ENCODE results near the gene MLLT11.

MLLT11 gene

GRCh38 chr1:151013518-151013917 is 46.7 kb upstream of the MLLT11 start:
- Histone ChIP-seq H3K9me3 (ENCODE audit: insufficient read depth, low read length) (no peaks in the 10 kb centered on the region), H4K20me1 (ENCODE audit: low read depth, low read length) (no peaks in the 10 kb centered on the region), H3K36me3 (ENCODE audit: low read length) (no peaks in the 10 kb centered on the region), H3K4me3 (ENCODE audit: insufficient read depth, low read length, poor library complexity, severe bottlenecking) (no peak overlapping the region), H3K4me2 (ENCODE audit: low read depth, low read length, poor library complexity, severe bottlenecking) (no peak overlapping the region), H3K9me2 (replicated peaks; ENCODE audit: insufficient read depth, low read length) (no peaks in the 10 kb centered on the region), H3K9ac (ENCODE audit: low read length) (no peak overlapping the region), H3K27me3 (ENCODE audit: low read length) (no peaks in the 10 kb centered on the region), H2AFZ (ENCODE audit: low read depth, low read length, severe bottlenecking) (no peak overlapping the region), H3F3A (ENCODE audit: insufficient read depth) (no peaks in the 10 kb centered on the region), H3K27ac (ENCODE audit: low read depth, low read length) (no peak overlapping the region), H3K79me2 (ENCODE audit: insufficient read depth, low read length) (peaks cover 12% of the 10 kb centered on the region; the same call in 1 of the 2 replicates)
- TF ChIP-seq EZH2phosphoT487 (conservative IDR thresholded peaks at IDR 0.05; ENCODE audit: low read length) (no peak), CTCF (IDR thresholded peaks at IDR 0.05; ENCODE audit: insufficient read depth, low read length, poor library complexity, severe bottlenecking) (no peak)

- no peaks in the 10 kb centered on the region for H3K27me3 ChIP-seq (ENCODE audit: low read length)
- no peaks in the 10 kb centered on the region; the same call in 1 of the 2 replicates for H3K36me3 ChIP-seq (ENCODE audit: low read length)
- TF ChIP-seq EZH2phosphoT487 (conservative IDR thresholded peaks at IDR 0.05; ENCODE audit: low read length) (no peak), CTCF (IDR thresholded peaks at IDR 0.05; ENCODE audit: insufficient read depth, low read length, poor library complexity, severe bottlenecking) (peak; percentile 84)
- H2AFZ ChIP-seq (ENCODE audit: low read depth, low read length, severe bottlenecking), result no peak overlapping the region
- H3F3A ChIP-seq (ENCODE audit: insufficient read depth), result no peaks in the 10 kb centered on the region
- no peaks in the 10 kb centered on the region for H4K20me1 ChIP-seq (ENCODE audit: low read depth, low read length)
- H3K27ac ChIP-seq (ENCODE audit: low read depth, low read length), result no peak overlapping the region
- H3K9ac ChIP-seq (ENCODE audit: low read length), result no peak overlapping the region
- no peak overlapping the region for H3K4me3 ChIP-seq (ENCODE audit: insufficient read depth, low read length, poor library complexity, severe bottlenecking)
- no peaks in the 10 kb centered on the region for H3K79me2 ChIP-seq (ENCODE audit: insufficient read depth, low read length)
- H3K4me2 ChIP-seq (ENCODE audit: low read depth, low read length, poor library complexity, severe bottlenecking), result no peak overlapping the region
- no peaks in the 10 kb centered on the region for H3K9me3 ChIP-seq (ENCODE audit: insufficient read depth, low read length)
- no peaks in the 10 kb centered on the region for H3K9me2 ChIP-seq (replicated peaks; ENCODE audit: insufficient read depth, low read length)
Observed at GRCh38 chr1:151024540-151025146, 35.6 kb upstream of the MLLT11 start.

DNA sequence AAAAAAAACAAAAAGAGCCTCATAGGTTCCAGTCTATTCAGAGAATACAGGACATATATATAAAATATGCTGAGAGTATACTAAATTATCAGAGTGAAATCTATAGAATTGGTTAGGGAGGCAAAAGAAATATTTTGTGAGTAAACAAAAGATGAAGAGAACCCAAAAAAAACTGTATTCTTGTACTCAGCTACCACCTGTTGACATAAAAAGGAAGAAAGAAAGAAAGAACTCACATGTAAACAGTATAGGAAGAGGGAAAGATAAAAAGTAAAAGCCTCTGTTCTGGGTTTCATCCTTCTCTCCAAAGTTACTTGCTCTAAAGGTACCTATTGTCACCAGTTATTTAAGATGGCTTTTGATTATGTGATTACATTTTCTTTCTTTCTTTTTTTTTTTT is 33.7 kb upstream of the MLLT11 start:
- no peaks in the 10 kb centered on the region; the same call in 1 of the 2 replicates for H3K36me3 ChIP-seq (ENCODE audit: low read length)
- H3K79me2 ChIP-seq (ENCODE audit: insufficient read depth, low read length), result no peaks in the 10 kb centered on the region
- TF ChIP-seq CTCF (IDR thresholded peaks at IDR 0.05; ENCODE audit: insufficient read depth, low read length, poor library complexity, severe bottlenecking) (no peak), EZH2phosphoT487 (conservative IDR thresholded peaks at IDR 0.05; ENCODE audit: low read length) (no peak)
- H3K9me3 ChIP-seq (ENCODE audit: insufficient read depth, low read length), result no peaks in the 10 kb centered on the region
- no peaks in the 10 kb centered on the region for H3K9me2 ChIP-seq (replicated peaks; ENCODE audit: insufficient read depth, low read length)
- no peak overlapping the region for H3K4me2 ChIP-seq (ENCODE audit: low read depth, low read length, poor library complexity, severe bottlenecking)
- H3F3A ChIP-seq (ENCODE audit: insufficient read depth), result no peaks in the 10 kb centered on the region
- H3K27me3 ChIP-seq (ENCODE audit: low read length), result no peaks in the 10 kb centered on the region
- no peak overlapping the region for H2AFZ ChIP-seq (ENCODE audit: low read depth, low read length, severe bottlenecking)
- H4K20me1 ChIP-seq (ENCODE audit: low read depth, low read length), result no peaks in the 10 kb centered on the region
- H3K27ac ChIP-seq (ENCODE audit: low read depth, low read length), result no peak overlapping the region
- H3K9ac ChIP-seq (ENCODE audit: low read length), result no peak overlapping the region
- no peak overlapping the region for H3K4me3 ChIP-seq (ENCODE audit: insufficient read depth, low read length, poor library complexity, severe bottlenecking)
